Pancreas (tissue), 10 donors: Measurements from ENCODE around the gene JOSD1. TPM values are rescaled to one million over a fixed set of nuclear protein-coding genes. Genes with fewer than 3 reads are reported as not detected.

Experiments
- ATAC-seq, 4 donors: fragments of 200-7000 bp; cut with Tn5 transposase; one replicate each; pipeline versions ENCODE4 v1.8.0 to v1.9.1; 2020; ENCODE audit warnings: mild to moderate bottlenecking in 4 of 4, moderate library complexity in 4 of 4
- DNase-seq, 6 donors: peaks; one replicate each; pipeline ENCODE4 v3.0.0-alpha.2; 2020
- FAIRE-seq: peaks from 2 replicates; lab custom pipeline; 2012; peaks lifted over from hg19 to GRCh38; lab: Jason Lieb, UNC
- H3K27ac ChIP-seq, 4 donors: fragments of 200-600 bp; sonication (generic); 1 replicate in 3 of 4; 2 replicates in 1 of 4; pipeline versions ENCODE4 v1.5.0 to v1.8.0; 2020
- H3K27me3 ChIP-seq, 4 donors: fragments of 200-600 bp; one replicate each; pipeline ENCODE4 v1.8.0; 2021
- H3K36me3 ChIP-seq, 3 donors: fragments of 200-600 bp; sonication (generic) in 1 of 3; one replicate each; pipeline versions ENCODE4 v1.5.0 to v1.8.0; 2020 to 2021
- H3K4me1 ChIP-seq, 3 donors: fragments of 200-600 bp; one replicate each; pipeline ENCODE4 v1.8.0; 2021
- H3K4me3 ChIP-seq, 4 donors: fragments of 200-600 bp; sonication (generic) in 2 of 4; one replicate each; pipeline versions ENCODE4 v1.5.0 to v1.8.0; 2020 to 2021
- H3K9me3 ChIP-seq, 4 donors: fragments of 200-600 bp; one replicate each; pipeline ENCODE4 v1.8.0; 2021
- WGBS, 2 donors: extraction: QIAGEN DNeasy Blood & Tissue Kit; methylation state at CpG; one replicate each; pipeline ENCODE4 v1.1.7; 2013; 5-methylcytosine and 5-hydroxymethylcytosine counted together
- intact Hi-C, 3 donors: fragments of 100-400 bp; cut with DNase I; formaldehyde crosslinking; loops; one replicate each; pipeline versions ENCODE4 v1.11.1 to v1.14.2; 2022
- polyA plus RNA-seq, 2 donors: library from polyadenylated mRNA; stranded (reverse); fragments of 200-250 nt; gene quantifications; one replicate each; pipeline ENCODE4 v1.2.3, GENCODE V29; 2013
- total RNA-seq, 6 donors: library from RNA; stranded (reverse); fragmentation: NEBNext Ultra II Directional in 4 of 6; extraction: Animal tissue kit (Norgen Biotek cat#: 25700) in 4 of 6; gene quantifications; one replicate each; pipeline versions ENCODE4 v1.2.1 to v1.2.4, GENCODE V29; 2021 to 2023
- TF ChIP-seq, protein P1 (sequence below), 4 donors: fragments of 200-600 bp; sonication (generic) in 3 of 4; IDR thresholded peaks; one replicate each; pipeline versions ENCODE4 v1.5.0 to v1.8.0; 2021; ENCODE audit warnings: antibody characterized with exemption in 4 of 4
- donor health status: healthy with polysubstance abuse.
- donor health status: DM: no; HTN: no; CAD: no; lungs with moderate emphysema.
- donor health status: DM: no; HTN: no; CAD: no.
- donor health status: control.
- donor health status: control.
- donor health status: Bipolar disorder and iron deficiency.
- donor health status: DM: yes; HTN: yes; CAD: no.
- donor health status: DM: no; HTN: no; CAD: no.
- donor health status: DM: no; HTN: no; CAD: no.
- donor health status: DM: yes; HTN: yes; CAD: no.

The JOSD1 gene
- total and polyA plus RNA-seq, 8 donors = 10.9 to 32.3 (median 20.0) TPM

DNA sequence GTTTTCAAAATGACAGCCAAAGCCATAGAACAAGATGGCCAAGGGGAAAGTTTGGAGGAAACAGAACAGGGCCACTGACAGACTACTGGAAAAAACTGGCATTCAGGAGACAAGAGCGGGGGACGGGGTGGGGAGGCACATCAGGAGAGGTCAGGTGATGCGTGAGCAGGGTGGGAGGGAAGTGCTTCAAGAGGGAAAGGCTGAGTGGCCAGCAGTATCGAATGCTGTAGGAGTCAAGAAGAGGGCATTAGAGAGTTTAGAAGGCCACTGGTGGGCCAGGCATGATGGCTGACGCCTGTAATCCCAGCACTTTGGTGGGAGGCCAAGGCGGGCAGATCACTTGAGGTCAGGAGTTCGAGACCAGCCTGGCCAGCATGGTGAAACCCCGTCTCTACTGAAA lies 13.2 kb upstream of the JOSD1 start:
- peaks cover 0 to 15% (median 5%) of the 10 kb centered on the region in 3 donors for H3K36me3 ChIP-seq
- TF ChIP-seq, protein P1, sequence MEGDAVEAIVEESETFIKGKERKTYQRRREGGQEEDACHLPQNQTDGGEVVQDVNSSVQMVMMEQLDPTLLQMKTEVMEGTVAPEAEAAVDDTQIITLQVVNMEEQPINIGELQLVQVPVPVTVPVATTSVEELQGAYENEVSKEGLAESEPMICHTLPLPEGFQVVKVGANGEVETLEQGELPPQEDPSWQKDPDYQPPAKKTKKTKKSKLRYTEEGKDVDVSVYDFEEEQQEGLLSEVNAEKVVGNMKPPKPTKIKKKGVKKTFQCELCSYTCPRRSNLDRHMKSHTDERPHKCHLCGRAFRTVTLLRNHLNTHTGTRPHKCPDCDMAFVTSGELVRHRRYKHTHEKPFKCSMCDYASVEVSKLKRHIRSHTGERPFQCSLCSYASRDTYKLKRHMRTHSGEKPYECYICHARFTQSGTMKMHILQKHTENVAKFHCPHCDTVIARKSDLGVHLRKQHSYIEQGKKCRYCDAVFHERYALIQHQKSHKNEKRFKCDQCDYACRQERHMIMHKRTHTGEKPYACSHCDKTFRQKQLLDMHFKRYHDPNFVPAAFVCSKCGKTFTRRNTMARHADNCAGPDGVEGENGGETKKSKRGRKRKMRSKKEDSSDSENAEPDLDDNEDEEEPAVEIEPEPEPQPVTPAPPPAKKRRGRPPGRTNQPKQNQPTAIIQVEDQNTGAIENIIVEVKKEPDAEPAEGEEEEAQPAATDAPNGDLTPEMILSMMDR (IDR thresholded peaks at IDR 0.05) = no peak
- intact Hi-C loops = no loop called here
- FAIRE-seq (no peak), ATAC-seq (no peak), DNase-seq (no peak)
- no peak overlapping the region for H3K27ac ChIP-seq
- no peaks in the 10 kb centered on the region for H3K9me3 ChIP-seq
- 94% methylated on average over 7 to 8 of the region's 8 CpGs for WGBS, 2 donors
- peaks cover 0 to 14% (median 12%) of the 10 kb centered on the region in 3 donors for H3K4me1 ChIP-seq
- no peaks in the 10 kb centered on the region for H3K27me3 ChIP-seq
- H3K4me3 ChIP-seq = no peak overlapping the region

DNA sequence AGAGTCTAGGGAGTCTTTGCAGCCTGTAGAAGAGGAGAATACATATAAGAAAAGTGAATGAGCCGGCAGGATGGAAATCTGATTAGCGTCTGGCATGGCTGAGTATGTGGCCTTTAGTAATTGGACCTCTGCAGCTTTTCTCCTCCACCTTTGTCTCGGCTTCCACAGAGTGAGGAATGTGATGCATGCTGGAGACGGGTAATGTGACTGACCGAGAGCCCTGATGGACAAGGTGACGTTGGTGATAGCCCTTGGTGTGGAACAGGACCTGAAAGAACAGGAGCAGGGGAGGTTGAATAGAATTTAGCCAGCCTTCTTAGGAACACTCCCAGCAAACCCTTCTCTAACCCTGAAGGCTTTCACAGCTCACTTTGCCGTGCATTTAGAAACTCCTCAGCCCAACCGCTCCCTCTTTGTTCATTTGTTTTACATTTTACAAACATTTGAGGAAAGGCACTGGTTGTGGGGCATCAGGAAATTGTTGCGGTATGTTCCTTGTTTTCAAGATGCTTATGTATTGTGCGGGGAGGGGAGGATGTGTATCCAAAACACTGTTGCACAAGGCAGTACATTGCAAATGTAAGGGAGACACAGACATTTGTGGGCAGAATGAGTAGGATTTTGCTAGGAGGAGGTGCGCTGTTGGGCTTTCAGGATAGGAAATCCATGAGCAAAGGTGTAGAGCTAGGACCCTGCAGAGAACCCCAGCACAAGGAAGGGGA lies 11.9 kb upstream of the JOSD1 start:
- TF ChIP-seq, protein P1 (IDR thresholded peaks at IDR 0.05) = no peak
- FAIRE-seq (no peak), ATAC-seq (no peak), DNase-seq (no peak)
- no peaks in the 10 kb centered on the region for H3K9me3 ChIP-seq
- intact Hi-C loops = no loop called here
- H3K27me3 ChIP-seq = no peaks in the 10 kb centered on the region
- WGBS, 2 donors = 86 to 87% methylated on average over 11 of the region's 11 CpGs
- no peak overlapping the region for H3K4me3 ChIP-seq
- H3K4me1 ChIP-seq = peaks cover 5 to 15% (median 11%) of the 10 kb centered on the region in 3 donors
- no peak overlapping the region for H3K27ac ChIP-seq
- H3K36me3 ChIP-seq = peaks cover 0 to 15% (median 5%) of the 10 kb centered on the region in 3 donors

DNA sequence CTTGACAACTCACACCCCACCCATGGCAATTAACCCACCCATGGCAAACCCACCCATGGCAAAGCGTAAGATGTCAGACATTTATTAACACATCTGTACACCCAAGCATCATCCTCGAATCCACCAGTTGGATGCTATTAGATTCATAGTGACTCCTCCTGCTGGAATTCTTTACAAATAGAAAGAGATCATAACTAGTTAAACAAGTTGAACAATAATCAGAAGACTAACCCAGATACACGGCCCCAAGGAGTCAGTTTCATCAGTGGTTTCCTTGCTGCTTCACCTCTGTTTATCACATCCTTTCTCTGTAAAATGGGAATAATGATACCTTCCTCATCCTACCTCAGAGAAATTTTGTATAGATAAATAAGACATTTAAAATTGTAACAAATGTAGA lies 10.1 kb upstream of the JOSD1 start:
- ATAC-seq = no peak
- no peaks in the 10 kb centered on the region for H3K27me3 ChIP-seq
- 60 to 64% methylated on average over 3 of the region's 3 CpGs for WGBS, 2 donors
- TF ChIP-seq, protein P1 (IDR thresholded peaks at IDR 0.05) = no peak
- H3K27ac ChIP-seq = no peak overlapping the region
- H3K4me3 ChIP-seq = no peak overlapping the region
- intact Hi-C loops = no loop called here
- FAIRE-seq = no peak
- no peak for DNase-seq
- H3K9me3 ChIP-seq = no peaks in the 10 kb centered on the region
- H3K36me3 ChIP-seq = peaks cover 0 to under 1% (median 0%) of the 10 kb centered on the region in 3 donors
- peaks cover 12 to 23% (median 19%) of the 10 kb centered on the region in 3 donors for H3K4me1 ChIP-seq

DNA sequence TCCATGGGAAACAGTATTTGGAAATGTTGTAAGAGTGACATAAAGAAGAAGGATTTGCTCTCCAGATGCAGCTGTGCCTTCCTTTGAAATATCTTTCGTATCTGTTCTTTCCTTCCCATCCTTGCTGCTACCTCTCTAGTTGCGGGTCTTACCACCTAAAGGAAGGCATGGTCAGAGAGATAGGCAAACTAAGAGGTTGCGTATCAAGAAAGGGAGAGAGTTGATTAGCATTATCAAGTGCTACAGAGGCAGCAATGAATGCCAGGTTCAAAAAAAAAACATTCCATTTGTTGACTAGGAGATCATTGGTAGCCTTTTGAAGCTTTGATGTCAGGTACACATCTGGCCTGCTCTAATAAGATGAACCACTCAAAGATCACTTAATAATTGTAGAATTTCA lies 9.6 kb upstream of the JOSD1 start:
- Histone ChIP-seq H3K9me3 (no peaks in the 10 kb centered on the region), H3K36me3 (no peaks in the 10 kb centered on the region), H3K27ac (no peak overlapping the region), H3K4me3 (no peak overlapping the region), H3K4me1 (peaks cover 12 to 23% (median 19%) of the 10 kb centered on the region in 3 donors), H3K27me3 (no peaks in the 10 kb centered on the region)
- intact Hi-C loops = no loop called here
- DNase-seq (no peak), ATAC-seq (no peak), FAIRE-seq (no peak)
- 71 to 75% methylated on average over 3 of the region's 3 CpGs for WGBS, 2 donors
- TF ChIP-seq, protein P1 (IDR thresholded peaks at IDR 0.05) = no peak

DNA sequence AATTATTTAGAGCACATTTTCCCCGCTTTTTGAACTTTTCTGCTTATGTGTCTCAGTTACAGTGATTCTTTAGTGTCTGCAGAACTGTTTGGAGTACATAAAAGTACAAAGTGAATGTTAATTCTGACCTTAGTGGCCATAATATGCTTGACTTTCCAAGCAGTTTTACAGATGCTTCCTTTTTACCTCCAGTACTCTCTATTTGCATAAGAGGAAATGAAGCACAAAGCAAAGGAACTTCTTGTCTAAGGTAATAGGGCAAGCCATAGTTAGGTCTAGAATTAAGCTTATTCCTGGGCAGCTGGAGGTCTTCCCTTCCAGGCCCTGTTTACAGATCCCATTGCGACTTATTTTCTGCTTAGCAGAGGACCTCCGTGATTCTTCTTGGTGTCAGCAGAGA lies 8.6 kb upstream of the JOSD1 start:
- Histone ChIP-seq H3K27me3 (no peaks in the 10 kb centered on the region), H3K36me3 (no peaks in the 10 kb centered on the region), H3K27ac (no peak overlapping the region), H3K4me3 (no peak overlapping the region), H3K9me3 (no peaks in the 10 kb centered on the region), H3K4me1 (peaks cover 17 to 29% (median 26%) of the 10 kb centered on the region in 3 donors)
- WGBS, 2 donors = 83 to 86% methylated on average over 3 of the region's 3 CpGs
- DNase-seq = no peak
- ATAC-seq = no peak
- no peak for FAIRE-seq
- TF ChIP-seq, protein P1 (IDR thresholded peaks at IDR 0.05) = no peak
- intact Hi-C loops = no loop called here
